Measurements from ENCODE around the gene APPBP2.
"Not testable (repeated sequence)": the region's sequence is repeated elsewhere in the genome, so short reads cannot be mapped to it uniquely, and the experiment has no call there.

GRCh38 chr17:60428491-60428890 is 97.6 kb downstream of the APPBP2 start:
- TF ChIP-seq EP300, POLR2A (IDR thresholded peaks at IDR 0.05): not testable (repeated sequence)
